ENCODE results near the gene ZSWIM5.
"Not testable (repeated sequence)": the region's sequence is repeated elsewhere in the genome, so short reads cannot be mapped to it uniquely, and the experiment has no call there.

DNA sequence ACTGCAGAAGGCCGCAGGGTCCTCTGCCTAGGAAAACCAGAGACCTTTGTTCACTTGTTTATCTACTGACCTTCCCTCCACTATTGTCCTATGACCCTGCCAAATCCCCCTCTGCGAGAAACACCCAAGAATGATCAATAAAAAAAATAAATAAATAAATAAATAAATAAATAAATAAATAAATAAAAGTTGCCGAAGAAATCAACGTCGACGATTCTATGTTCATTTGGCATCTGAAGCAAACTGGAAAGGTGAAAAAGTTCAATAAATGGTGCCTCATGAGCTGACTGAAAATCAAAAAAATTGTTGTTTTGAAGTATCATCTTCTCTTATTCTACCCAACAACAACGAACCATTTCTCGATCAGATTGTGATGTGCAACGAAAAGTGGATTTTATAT, 17.3 kb upstream of the ZSWIM5 start:
- TF ChIP-seq BCL11A (IDR thresholded peaks at IDR 0.05; ENCODE audit: low read depth in 2 of 2, low read length in 2 of 2); JUND (IDR thresholded peaks at IDR 0.05; ENCODE audit: low read length): not testable (repeated sequence)
- TF ChIP-seq, protein P1, sequence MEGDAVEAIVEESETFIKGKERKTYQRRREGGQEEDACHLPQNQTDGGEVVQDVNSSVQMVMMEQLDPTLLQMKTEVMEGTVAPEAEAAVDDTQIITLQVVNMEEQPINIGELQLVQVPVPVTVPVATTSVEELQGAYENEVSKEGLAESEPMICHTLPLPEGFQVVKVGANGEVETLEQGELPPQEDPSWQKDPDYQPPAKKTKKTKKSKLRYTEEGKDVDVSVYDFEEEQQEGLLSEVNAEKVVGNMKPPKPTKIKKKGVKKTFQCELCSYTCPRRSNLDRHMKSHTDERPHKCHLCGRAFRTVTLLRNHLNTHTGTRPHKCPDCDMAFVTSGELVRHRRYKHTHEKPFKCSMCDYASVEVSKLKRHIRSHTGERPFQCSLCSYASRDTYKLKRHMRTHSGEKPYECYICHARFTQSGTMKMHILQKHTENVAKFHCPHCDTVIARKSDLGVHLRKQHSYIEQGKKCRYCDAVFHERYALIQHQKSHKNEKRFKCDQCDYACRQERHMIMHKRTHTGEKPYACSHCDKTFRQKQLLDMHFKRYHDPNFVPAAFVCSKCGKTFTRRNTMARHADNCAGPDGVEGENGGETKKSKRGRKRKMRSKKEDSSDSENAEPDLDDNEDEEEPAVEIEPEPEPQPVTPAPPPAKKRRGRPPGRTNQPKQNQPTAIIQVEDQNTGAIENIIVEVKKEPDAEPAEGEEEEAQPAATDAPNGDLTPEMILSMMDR (IDR thresholded peaks at IDR 0.05; ENCODE audit: control extremely low read depth in 1 of 3, insufficient read depth in 1 of 3, low read depth in 1 of 3, low read length in 3 of 3): not testable (repeated sequence)
